GM19043 (cell line): ENCODE data around the gene TMEM171.

Experiments used
- ATAC-seq: cut with Tn5 transposase; IDR thresholded peaks from one replicate; pipeline ENCODE4 v1.9.1; 2021; ENCODE audit warnings: low read depth; ENCODE audit not compliant: unreplicated experiment

Gene TMEM171, protein sequence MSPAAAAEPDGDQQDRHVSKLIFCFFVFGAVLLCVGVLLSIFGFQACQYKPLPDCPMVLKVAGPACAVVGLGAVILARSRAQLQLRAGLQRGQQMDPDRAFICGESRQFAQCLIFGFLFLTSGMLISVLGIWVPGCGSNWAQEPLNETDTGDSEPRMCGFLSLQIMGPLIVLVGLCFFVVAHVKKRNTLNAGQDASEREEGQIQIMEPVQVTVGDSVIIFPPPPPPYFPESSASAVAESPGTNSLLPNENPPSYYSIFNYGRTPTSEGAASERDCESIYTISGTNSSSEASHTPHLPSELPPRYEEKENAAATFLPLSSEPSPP

DNA sequence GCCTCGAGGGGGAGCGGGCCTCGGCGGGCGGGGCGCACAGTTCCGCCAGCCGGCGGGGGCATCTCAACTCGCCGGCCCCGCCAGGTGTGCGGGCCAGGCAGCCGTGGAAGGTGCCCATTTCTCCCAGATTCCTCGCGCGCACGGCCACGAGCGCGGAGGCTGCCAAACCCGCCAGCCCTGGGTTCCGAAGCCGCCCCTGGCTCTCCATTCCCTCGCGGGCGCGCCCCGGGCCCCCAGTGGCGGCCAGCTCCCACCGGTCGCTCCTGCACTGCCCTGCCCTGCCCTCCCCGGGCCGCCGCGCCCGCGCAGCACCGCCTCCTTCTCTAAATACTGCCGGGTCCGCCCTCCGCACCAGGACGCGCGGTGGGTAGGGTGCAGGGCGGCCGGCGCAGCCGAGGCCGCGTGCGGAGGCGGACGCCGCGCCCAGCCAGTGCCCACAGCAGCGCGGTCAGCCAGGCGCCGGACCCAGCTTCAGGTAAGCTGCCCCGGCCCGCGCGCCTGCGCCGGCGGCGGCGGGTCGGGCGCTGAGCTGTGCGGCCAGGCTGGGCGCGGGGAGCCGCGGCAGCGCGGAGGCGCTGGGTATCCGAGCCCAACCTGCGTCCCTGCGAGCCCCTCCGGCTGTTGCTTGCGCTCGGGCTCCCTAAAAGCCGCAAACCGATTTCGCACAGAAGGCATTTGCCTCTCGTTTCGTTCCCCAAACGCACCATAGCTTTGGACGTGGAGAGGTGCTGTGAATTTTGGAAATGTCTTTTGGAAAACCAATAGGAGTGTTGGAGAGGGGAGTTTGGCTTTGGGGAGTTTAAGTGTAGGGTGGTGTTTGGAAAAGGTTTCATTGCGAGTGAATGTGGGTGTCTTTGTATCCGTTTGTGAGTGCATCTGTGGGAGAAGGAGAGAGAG, at the start of gene TMEM171:
Gene TMEM171, plus strand, starts transcription at position 354 of the 897 bp plus-strand sequence. CDS start 2,799 bp downstream, outside the sequence.
- no peak for ATAC-seq

DNA sequence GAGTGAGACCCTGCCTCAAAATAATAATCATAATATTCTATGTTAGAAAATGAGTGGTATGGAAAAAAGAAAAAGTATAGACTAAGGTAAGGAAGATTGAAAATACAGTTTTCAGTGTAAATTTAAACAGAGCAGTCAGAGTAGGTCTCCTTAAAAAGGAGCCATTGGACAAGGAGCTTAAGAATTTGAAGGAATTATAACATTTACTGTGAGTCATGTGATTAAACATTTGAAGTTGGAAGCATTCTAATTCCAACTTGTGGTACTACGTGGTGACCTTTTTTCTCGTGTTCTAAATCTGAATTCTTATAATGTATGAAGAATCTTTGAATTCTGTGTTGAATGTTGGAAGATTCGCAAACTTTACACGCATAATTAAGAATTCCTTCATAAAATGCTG, 39.3 kb upstream of the TMEM171 start:
- no peak for ATAC-seq

DNA sequence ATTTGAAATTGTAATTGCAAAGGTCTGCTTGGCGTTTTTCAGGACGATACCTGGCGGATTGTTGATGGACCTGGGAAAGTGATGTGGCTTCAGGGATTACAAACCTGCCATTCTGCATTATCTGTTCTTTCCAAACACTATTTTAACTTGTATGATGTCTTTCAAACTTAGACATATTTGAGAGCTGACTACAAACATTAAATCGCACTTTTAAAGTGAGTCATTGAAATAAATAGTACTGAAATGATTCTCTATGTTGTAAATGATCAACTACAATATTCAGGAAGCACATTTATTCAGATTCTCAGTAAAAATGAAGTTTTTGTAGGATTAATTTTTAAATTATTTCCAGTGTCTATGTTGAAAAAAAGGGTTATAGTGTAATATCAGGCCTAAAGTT, 32.3 kb upstream of the TMEM171 start:
- ATAC-seq, result no peak

DNA sequence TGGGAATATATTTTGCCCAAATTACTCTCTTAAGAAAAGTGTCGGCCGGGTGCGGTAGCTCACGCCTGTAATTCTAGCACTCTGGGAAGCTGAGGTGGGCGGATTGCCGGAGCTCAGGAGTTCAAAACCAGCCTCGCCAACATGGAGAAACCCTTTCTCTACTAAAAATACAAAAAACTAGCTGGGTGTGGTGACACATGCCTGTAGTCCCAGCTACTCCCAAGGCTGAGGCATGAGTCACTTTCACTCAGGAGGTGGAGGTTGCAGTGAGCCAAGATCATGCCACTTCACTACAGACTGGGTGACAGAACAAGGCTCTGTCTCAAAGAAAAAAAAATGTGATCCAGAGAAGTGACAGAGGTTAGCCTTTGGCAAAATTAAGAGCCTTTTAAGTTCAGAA, 26.4 kb upstream of the TMEM171 start:
- ATAC-seq, result no peak

DNA sequence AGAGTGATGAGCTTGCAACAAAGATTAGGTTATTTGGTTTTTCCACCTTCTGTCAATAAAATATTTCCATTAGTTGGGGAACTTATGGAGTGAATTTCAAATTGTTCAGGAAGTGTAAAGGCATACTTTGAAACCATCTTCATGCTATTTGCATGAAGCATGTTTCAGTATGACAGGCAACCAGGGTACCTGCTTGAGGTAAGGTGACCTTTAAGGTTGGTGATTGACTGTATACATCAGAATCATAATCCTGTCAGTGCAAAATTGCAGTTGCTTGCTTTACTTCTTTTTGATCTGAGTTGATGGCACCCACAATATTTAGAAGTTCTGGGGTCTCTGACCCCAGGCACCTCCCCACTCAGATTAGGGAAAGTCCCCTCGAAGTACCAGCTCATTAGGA, 26.0 kb upstream of the TMEM171 start:
- ATAC-seq, result no peak

DNA sequence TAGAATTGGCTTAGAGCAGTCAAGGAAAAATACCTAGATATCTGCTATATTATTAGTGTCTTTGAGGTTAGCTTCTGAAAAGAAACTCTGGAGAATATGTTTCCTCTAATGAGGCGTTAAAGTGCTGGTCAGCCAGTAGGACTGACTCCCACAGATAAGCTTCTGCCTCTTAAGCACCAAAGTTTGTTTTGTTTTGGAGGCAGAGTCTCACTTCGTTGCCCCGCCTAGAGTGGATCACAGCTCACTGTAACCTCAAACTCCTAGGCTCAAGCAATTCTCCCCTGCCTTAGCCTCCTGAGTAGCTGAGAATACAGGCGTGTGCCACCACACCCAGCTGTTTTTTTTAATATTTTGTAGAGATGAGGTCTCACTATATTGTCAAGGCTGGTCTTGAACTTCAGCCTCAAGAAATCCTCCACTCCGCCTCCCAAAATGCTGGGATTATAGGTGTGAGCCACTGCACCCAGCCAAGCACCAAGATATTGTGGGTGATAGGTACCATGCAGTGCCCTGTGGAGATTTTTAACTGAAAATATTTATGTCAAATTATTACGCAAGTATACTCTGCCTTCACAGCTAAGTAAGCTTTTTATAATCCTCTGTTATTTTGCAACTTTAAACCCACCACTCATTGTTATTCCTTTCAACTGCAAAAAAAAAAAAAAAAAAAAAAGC, 24.7 kb upstream of the TMEM171 start:
- no peak for ATAC-seq

DNA sequence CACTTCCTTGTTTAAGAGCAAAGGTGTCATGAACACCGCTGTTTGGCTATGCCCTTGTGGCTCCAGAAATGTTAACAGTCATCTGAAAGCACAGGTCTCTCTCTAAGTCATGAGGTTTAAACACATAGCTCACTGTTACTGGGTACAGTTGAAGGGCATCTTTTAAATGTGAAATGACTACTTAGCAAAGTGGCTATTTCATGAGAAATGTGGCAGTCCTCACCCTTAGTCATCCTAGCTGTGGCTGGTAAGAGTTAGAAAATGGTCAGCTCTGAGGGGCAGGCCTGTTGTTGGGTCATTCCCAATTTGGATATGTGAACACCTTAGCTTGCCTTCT, 24.2 kb upstream of the TMEM171 start:
- ATAC-seq, result no peak

DNA sequence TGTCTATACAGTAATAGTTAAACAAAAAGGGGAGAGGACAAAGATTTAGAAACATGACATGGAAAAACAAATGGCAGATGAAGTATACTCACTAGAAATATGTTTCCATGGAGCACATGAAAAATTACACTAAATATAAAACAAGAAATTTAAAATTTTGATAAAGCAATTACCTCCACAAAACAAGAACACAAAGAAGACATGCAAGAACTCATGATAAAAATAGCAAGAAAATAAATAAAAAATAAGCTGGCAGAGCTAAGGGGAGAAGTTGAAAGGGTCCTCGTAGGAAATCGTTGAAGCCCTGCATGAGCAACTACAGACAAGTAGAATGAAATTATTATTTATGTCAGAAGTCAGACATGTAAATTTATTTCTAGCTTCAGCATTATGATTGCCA, 22.6 kb upstream of the TMEM171 start:
- ATAC-seq, result no peak

DNA sequence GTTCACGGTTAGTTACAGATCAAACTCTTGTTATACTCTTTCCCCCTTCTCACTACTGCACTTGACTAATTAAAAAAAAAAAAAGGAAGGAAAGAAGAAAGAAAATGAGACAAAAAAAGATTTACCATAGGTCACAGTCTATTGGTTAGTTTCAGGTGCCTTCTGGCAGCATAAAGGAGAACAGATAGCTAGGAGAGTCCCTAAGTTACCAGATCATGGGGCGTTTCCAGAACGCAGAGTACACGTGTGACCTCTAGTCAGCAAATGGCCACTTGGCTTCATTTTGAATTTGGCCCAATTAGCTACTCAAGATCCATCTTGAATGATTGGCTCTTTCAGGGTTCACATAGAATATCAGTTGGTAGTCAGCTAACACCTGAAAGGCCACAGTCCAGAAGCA, 20.3 kb upstream of the TMEM171 start:
- ATAC-seq, result no peak

DNA sequence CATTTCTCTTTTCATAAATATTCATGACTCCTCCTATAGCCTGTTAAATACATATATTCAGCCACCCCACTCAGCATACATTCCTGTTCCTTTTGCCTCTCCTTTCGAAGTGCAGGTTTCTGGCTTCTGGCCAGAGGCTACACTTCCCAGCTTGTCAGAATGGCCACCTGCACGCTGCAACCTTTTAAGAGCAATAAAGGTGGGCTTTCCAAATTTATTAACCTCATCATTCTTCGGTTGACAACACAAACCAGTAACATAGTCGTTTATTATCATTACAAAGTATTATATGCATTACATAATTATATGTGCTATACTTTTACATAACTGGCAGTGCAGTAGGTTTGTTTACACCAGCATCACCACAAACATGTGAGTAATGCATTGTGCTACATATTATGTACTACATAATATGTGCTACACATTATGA, 16.5 kb upstream of the TMEM171 start:
- ATAC-seq, result no peak

DNA sequence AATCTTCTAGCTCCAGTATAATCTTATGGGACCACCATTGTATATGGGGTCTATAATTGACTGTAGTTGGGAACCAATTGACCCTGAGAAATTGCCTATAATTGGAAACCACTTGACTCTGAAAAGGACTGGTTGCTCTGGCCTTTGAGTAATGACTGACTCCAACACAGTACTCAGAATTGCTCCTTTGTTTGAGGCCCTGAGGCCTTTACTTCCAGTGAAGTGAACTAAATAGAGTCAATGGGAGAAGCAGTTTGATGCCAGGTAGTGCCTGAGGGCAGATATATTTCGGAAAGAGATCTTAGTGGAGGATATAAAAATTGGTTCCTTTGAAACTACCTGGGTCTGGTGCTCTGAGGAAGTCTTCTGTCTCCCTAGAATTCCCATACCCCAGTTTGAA, 16.0 kb upstream of the TMEM171 start:
- no peak for ATAC-seq

DNA sequence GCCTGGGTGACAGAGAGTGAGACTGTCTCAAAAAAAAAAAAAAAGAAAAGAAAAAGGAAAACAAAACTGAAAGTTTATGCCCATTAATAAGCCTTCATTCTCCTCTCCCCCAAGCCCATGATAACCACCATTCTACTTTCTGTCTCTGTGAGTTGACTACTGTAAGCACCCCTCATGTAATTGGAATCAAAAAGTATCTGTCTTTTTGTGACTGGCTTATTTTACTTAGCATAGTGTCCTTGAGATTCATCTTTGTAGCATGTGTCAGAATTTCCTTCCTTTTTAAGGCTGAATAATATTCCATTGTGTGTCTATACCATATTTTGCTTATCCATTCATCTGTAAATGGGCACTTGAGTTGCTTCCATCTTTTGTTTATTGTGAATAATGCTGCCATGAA, 14.0 kb upstream of the TMEM171 start:
- ATAC-seq, result no peak

DNA sequence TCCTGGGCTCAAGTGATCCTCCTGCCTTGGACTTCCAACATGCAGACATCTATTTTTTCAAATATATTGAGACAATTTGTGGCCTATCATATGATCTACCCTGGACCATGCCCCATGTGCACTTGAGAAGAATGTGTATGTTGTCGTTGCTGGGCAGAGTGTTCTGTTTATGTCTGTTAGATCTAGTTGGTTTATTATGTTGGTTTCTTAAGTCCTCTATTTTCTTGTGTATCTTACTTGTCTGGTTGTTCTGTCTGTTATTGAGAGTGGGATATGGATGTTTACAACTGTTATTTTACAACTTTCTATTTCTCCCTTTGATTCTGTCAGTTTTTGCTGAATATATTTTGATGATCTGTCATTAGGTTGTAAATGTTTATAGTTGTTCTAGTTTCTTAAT, 10.2 kb upstream of the TMEM171 start:
- no peak for ATAC-seq

DNA sequence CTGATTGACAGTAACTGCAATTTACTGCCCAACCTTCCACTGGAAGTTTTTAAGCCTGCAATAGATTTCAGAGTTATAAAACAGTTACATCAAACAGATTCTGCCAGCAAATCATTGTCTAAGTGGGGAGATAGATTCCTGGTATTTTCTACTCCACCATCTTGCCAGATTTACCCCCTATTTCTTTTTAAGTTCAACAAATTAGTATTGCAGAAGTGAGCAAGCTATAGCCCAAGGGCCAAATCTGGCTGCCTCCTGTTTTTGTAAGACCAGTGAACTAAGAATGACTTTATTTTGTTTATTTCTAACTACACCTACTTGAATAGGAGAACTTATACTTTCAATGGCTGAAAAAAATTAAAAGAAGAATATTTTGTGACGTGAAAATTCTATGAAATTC, 8.8 kb upstream of the TMEM171 start:
- ATAC-seq, result no peak

DNA sequence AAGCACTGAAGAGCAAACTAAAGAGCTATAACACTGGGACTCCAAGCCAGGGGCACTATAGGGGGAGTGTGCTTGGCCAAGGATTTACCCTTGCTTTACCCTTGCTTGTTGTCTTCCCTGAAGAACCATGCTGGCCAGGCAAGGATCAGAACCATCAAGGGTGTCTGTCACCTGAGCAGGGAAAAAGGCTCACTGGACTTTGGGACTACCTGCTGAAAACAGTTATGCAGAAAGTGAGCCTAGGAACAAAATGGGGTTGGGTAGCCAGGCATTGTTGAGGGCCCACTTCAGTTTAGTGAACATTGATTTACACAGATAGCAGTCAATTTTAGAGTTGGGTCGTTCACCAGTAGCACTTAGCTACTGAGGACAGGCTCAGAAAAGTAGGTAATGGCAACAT, 8.0 kb upstream of the TMEM171 start:
- no peak for ATAC-seq

DNA sequence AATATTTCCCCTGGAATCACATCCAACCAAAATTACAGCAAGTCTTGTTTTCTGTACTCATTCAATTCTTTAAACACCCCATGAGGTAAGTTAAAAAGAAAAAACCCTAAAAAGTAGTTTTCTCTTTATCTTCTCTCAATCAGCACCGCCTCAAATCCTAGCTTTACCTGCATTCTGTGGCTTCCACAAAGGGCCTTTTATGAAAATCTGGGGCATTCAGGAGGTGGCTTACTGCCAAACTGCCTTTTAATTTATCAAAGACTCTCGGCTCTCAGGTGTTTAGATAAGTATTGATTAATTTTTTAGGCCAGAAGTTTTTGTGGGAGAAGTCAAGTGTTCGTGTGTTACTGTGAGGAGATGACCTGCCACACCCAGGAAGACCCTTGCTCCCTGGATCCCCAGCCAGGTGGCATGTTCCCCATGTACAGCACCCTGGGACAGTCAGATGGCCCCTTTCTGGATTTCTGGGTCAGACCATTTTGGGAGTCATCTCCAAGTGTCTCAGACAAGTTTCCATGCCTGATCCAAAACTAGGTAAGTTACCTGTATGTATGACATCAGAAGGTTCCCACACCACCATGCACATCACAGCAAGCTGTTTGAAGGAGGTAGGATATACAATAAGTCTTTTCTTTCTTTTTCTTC, 6.2 kb upstream of the TMEM171 start:
- ATAC-seq, result no peak

DNA sequence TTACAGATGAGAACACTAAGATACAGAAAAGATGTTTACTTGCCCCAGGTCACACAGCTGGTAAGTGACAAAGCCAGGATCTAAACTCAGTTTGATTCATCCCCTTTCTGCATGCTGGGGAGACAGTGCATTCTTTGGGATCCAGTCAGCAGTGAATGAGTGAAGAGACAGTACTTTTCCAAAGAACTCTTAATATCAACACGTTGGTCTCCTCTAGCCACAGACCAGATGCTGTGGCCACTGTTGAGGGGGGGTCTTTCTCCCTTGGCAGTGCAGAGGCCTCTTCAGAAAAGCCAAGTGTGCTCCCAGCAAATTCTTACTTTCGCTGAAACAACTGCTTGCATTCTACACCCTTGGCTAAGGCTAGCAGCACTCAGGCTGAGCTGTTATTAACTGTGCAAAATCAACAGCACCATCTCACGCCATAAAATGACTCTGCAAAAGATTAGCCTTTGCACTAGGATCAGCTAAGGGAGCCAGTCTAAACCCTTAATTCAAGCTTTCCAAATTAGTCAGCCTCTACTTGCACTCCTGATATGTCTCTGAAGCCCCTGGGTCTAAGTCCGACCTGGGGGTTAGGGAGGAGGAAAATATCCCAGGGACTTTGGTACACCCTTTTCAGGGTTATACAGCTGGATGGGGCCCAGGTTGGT, 4.8 kb upstream of the TMEM171 start:
- ATAC-seq, result no peak

DNA sequence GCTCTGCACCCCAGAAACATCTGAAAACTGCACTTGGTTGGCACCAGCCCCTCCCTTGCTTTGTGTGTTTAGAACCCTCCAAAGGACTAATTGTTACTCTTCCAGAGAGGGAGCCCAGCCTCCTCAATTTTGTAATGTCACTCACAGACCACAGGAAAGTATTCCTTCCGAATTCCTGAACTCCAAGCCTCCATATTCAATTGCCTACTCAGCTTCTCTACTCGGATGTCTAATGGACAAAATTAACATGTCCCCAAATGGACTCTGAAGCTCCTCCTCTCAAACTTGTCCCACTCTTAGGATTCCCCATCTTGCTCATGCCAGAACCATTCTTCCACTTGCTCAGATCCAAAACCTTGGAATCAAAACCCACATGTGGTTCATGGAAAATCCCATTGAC, 3.9 kb upstream of the TMEM171 start:
- no peak for ATAC-seq

DNA sequence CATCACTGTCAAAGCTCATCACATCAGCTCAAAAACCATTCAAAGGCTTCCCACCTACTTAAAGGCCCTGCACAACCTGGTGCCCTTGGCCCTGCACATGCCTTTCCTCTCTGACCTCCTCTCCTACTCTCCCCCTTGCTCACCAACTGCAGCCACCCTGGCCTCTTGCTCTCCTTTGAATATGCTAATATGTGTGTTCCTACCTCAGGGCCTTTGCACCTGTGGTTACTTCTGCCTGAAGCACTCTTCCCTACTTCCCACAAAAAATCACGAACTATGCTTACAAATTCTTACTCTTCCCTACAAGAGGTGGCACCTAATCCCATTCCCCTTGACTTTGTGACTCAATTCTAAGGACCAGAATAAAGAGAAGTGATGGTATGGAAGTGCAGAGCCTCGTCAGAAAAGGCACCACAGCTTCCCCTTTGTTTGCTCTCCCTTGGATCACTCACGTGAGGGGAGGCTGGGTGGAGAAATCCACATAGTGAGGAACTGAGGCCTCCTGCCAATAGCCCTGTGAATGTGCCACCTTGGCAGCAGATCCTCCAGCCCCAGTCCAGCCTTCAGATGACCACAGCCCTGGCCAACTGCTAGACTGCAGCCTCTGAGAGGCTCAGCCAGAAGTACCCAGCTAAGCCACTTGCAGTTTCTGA, 3.2 kb upstream of the TMEM171 start:
- no peak for ATAC-seq

DNA sequence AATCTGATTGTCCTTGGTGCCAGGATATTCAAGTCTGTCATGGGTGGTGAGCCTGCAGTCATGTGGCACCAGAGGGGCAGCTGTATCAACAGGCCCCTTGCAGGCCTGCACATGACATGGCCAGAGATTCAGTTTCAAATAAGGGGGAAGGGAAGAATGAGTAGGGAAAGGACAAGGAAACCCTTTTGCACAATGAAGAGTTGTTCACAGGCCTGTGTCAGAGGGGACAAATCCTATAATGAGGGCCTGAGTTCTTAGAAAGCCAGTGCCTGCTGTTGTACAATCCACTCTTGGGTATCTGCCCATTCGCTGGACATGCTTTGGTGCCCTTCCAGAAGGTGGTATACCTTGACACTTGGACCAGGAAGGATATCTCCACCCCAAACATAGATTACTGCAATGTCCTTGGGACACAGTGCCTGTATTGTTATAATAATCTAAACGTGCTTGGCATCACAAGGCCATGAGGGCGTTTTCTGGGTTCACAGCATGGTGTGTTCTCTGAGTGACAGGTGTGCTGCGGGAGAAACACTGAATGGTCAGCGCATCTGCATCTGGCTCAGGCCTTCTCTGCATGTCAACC, 1.9 kb upstream of the TMEM171 start:
- no peak for ATAC-seq
